Panc1 (cell line): ENCODE results near the gene GRID1.
A peak's percentile ranks its signal among the peaks of the same experiment; 100 is the strongest.

Experiments
- CTCF ChIP-seq: fragments of 450-650 bp; IDR thresholded peaks from 2 replicates; pipeline ENCODE4 v1.5.1; 2017; ENCODE audit warnings: mild to moderate bottlenecking
- POLR2AphosphoS5 ChIP-seq: IDR thresholded peaks from 2 replicates; pipeline ENCODE4 v1.6.1; 2012; ENCODE audit warnings: mild to moderate bottlenecking, low read depth, low read length, moderate library complexity
- SIN3A ChIP-seq: IDR thresholded peaks from 2 replicates; pipeline ENCODE4 v1.6.1; 2012; ENCODE audit warnings: low read depth, mild to moderate bottlenecking, low read length, moderate library complexity, borderline replicate concordance; ENCODE audit not compliant: insufficient read depth
- TCF7L2 ChIP-seq: IDR thresholded peaks from 2 replicates; pipeline ENCODE4 v1.6.1; 2011; ENCODE audit warnings: mild to moderate bottlenecking, low read depth, low read length, inconsistent platforms

DNA sequence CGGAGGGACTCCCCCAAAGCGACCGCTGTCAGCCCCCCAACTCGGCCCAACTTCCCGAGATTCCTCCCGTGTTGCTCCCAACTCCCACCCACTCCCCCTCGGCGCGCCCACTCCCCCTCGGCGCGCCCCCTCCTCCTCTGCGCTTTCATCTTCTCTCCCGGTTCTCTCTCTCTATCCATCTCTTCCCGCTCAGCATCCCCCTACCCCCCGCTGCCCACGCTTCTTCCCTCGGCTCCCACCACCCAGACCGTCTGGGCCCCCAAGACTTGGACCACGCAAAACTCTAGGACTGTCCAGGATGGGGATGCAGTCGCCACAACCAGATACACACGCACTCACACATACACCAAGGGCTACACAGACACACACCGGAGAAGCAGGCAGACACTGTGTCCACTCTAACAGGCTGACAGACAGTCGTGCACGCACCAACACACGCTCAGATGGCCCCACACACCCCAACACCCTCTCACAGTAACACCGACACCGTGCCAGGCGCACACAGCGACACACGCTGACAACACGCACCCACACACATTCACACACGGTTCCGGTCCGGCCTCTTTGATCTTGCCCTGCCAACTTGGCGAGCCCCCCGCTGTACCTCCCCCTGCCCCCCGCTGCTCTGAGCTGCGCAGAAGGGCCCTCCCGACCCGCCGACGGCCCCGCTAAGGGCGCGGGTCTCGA is 1.1 kb downstream of the GRID1 start:
- TF ChIP-seq CTCF (no peak), TCF7L2 (peak; percentile 96), POLR2AphosphoS5 (no peak), SIN3A (no peak)
